ENCODE results near the gene KRT6C.

KRT6C gene

DNA sequence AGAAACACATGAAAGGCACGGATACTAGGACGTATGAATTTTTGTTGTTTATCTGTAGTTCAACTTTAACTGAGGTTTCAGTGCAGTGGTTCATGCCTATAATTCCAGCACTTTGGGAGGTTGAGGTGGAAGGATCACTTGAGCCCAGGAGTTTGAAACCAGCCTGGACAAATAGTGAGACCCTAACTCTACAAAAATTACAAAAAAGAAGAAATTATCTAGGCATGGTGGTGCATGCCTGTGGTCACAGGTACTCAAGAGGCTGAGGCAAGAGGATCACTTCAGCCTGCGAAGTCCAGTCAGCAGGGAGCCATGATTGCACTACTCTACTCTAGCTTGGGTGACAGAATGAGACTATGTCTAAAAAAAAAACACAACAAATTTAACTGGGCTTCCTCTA lies 29.6 kb downstream of the KRT6C start:
- no peak for DNase-seq (ENCODE audit: extremely low read depth, low read depth)
- TF ChIP-seq, protein P1, sequence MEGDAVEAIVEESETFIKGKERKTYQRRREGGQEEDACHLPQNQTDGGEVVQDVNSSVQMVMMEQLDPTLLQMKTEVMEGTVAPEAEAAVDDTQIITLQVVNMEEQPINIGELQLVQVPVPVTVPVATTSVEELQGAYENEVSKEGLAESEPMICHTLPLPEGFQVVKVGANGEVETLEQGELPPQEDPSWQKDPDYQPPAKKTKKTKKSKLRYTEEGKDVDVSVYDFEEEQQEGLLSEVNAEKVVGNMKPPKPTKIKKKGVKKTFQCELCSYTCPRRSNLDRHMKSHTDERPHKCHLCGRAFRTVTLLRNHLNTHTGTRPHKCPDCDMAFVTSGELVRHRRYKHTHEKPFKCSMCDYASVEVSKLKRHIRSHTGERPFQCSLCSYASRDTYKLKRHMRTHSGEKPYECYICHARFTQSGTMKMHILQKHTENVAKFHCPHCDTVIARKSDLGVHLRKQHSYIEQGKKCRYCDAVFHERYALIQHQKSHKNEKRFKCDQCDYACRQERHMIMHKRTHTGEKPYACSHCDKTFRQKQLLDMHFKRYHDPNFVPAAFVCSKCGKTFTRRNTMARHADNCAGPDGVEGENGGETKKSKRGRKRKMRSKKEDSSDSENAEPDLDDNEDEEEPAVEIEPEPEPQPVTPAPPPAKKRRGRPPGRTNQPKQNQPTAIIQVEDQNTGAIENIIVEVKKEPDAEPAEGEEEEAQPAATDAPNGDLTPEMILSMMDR (IDR thresholded peaks at IDR 0.05; ENCODE audit: low read depth, low read length), result no peak

GRCh38 chr12:52442600-52443061 lies 31.0 kb downstream of the KRT6C start:
- no peak for DNase-seq (ENCODE audit: extremely low read depth, low read depth)
- TF ChIP-seq, protein P1 (IDR thresholded peaks at IDR 0.05; ENCODE audit: low read depth, low read length), result no peak

- TF ChIP-seq, protein P1 (IDR thresholded peaks at IDR 0.05; ENCODE audit: low read depth, low read length), result no peak
- no peak for DNase-seq (ENCODE audit: extremely low read depth, low read depth)
Observed at GRCh38 chr12:52441320-52441911, 32.2 kb downstream of the KRT6C start.

- TF ChIP-seq, protein P1 (IDR thresholded peaks at IDR 0.05; ENCODE audit: low read depth, low read length), result no peak
- DNase-seq (ENCODE audit: extremely low read depth, low read depth), result no peak
Observed at GRCh38 chr12:52440821-52441319, 32.7 kb downstream of the KRT6C start.

GRCh38 chr12:52439845-52440244 lies 33.8 kb downstream of the KRT6C start:
- TF ChIP-seq, protein P1 (IDR thresholded peaks at IDR 0.05; ENCODE audit: low read depth, low read length), result no peak
- DNase-seq (ENCODE audit: extremely low read depth, low read depth), result no peak

- TF ChIP-seq, protein P1 (IDR thresholded peaks at IDR 0.05; ENCODE audit: low read depth, low read length), result no peak
- DNase-seq (ENCODE audit: extremely low read depth, low read depth), result no peak
Observed at GRCh38 chr12:52439420-52439819, 34.2 kb downstream of the KRT6C start.

- TF ChIP-seq, protein P1 (IDR thresholded peaks at IDR 0.05; ENCODE audit: low read depth, low read length), result no peak
- DNase-seq (ENCODE audit: extremely low read depth, low read depth), result no peak
Observed at GRCh38 chr12:52438305-52439301, 35.0 kb downstream of the KRT6C start.
